Kidney capillary endothelial cell (primary cell): ENCODE measurements around the gene RS1.

Experiments
- DNase-seq: peaks from one replicate; pipeline ENCODE4 v3.0.0-alpha.2; 2018; ENCODE audit warnings: low spot score

Gene RS1

GRCh38 chrX:18598413-18598812 is 73.5 kb downstream of the RS1 start:
- DNase-seq = no peak

GRCh38 chrX:18596096-18596495 is 75.8 kb downstream of the RS1 start:
- no peak for DNase-seq

DNA sequence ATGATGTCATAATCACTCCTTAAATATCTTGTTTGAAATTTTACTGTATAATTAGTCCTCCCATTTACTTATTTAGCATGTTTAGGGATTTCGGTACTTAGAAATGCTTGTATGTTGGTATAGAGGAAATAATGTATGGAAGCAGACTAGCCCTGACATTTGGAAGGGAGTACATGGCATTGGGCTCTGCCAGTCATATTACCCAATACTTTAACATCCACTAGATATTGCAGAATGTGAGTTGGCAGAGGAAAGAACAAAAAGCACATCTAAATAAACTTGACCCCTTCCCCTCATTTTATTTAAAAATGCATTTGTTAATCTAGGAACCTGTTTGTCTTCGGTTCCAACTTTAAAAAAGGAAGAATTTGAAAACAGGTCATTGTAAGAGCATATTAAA is 77.8 kb downstream of the RS1 start:
- DNase-seq = no peak

DNA sequence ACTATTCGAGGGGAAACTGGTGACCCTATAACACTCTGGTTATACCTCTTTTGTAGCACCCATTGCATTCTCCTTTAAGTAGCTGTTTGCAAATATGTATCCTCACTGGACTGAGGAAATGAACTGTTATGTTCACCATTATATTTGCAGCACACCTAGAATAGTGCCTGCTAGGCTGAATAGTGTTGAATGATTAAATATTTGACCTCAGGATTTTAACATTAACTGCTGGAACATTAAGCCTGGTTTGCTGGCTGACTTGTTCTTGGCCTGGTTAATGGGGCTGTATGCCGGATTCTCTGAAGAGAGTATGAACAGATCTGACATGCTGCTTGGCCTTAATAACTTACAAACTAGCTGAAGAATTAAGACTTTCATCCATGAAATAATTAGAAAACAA is 80.1 kb downstream of the RS1 start:
- no peak for DNase-seq
